Suprapubic skin (tissue), 4 donors: ENCODE data around the gene ATP5ME.

Source experiments
- EP300 ChIP-seq: sonication (generic); formaldehyde crosslinking; IDR thresholded peaks from one replicate; pipeline ENCODE4 v1.6.1; 2017; ENCODE audit warnings: antibody characterized with exemption
- POLR2A ChIP-seq, 2 donors: fragments of 450-650 bp; IDR thresholded peaks; one replicate each; pipeline ENCODE4 v1.6.1; 2017; ENCODE audit warnings: antibody characterized with exemption in 2 of 2, mild to moderate bottlenecking in 2 of 2, moderate library complexity in 2 of 2
- POLR2AphosphoS5 ChIP-seq, 3 donors: sonication (generic); formaldehyde crosslinking; IDR thresholded peaks; one replicate each; pipeline ENCODE4 v1.6.1; 2017; ENCODE audit warnings: antibody characterized with exemption in 3 of 3
- TF ChIP-seq, protein P1 (sequence below), 2 donors: fragments of 200-600 bp in 1 of 2; fragments of 450-650 bp in 1 of 2; sonication (generic) in 1 of 2; IDR thresholded peaks; one replicate each; pipeline ENCODE4 v1.5.1; 2016 to 2019; ENCODE audit warnings: antibody characterized with exemption in 2 of 2, mild to moderate bottlenecking in 1 of 2, moderate library complexity in 1 of 2

DNA sequence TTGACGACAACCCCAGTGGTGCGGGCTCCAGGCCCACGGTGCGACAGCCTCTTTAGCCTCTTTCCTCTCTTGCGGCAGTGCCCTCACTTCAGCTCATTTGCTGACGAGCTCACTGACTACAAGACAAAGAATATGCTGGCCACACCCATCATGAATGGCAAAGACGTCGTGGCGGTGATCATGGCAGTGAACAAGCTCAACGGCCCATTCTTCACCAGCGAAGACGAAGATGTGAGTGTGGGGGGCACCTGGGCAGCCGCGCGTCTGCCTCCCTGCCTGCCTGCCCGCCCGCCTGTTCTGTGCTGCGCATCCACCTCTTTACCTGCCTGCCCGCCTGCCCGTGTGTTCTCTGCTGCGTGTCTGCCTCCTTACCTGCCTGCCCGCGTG is 39.5 kb downstream of the ATP5ME start:
- TF ChIP-seq, protein P1, sequence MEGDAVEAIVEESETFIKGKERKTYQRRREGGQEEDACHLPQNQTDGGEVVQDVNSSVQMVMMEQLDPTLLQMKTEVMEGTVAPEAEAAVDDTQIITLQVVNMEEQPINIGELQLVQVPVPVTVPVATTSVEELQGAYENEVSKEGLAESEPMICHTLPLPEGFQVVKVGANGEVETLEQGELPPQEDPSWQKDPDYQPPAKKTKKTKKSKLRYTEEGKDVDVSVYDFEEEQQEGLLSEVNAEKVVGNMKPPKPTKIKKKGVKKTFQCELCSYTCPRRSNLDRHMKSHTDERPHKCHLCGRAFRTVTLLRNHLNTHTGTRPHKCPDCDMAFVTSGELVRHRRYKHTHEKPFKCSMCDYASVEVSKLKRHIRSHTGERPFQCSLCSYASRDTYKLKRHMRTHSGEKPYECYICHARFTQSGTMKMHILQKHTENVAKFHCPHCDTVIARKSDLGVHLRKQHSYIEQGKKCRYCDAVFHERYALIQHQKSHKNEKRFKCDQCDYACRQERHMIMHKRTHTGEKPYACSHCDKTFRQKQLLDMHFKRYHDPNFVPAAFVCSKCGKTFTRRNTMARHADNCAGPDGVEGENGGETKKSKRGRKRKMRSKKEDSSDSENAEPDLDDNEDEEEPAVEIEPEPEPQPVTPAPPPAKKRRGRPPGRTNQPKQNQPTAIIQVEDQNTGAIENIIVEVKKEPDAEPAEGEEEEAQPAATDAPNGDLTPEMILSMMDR (IDR thresholded peaks at IDR 0.05): no peak
- TF ChIP-seq EP300 (no peak), POLR2A (IDR thresholded peaks at IDR 0.05) (no peak), POLR2AphosphoS5 (IDR thresholded peaks at IDR 0.05) (no peak)
